Stimulated activated CD8-positive, alpha-beta memory T cell treated with anti-CD3 and anti-CD28 coated beads, Interleukin-2, amount 100 ng/mL, for 48 hours (primary cell): ENCODE data around the gene RRAS2.
"Not testable (repeated sequence)": the region's sequence is repeated elsewhere in the genome, so short reads cannot be mapped to it uniquely, and the experiment has no call there.

Experiments used
- DNase-seq, 2 donors: peaks; one replicate each; pipeline ENCODE4 v3.0.0-alpha.2; 2020; ENCODE audit warnings: low read depth in 2 of 2

RRAS2 gene

DNA sequence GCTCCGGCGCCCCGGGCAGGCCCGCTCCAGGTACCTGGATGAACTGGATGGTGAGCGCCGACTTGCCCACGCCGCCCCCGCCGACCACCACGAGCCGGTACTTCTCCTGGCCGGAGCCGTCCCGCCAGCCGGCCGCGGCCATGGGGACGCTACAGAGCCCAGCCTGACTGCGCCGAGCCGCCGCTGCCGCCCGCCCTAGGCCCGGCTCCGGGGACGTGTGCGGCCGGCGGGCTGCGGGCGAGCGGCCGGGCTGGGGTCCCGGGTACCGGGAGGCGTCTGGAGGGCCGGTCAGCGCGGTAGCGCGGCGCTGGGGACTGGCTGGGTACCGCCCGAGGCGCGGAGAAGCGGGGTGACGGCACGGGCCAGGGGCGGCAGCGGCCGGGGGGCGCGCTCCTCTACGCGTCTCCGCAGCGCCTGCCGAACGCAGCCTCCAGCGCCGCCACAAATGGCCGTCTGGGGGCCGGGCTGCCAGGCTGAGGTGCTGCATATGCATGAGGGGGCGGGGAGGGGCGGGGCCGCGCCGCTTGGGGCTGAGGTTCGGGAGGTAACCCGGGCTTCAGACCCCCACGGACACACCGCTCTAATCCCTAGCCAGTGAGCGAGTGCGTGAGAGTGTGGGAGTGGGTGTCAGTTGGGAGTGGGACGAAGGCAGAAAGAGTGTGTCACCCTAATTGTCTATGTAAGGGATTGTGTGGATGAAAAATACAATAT, at the start of gene RRAS2:
Gene RRAS2 (minus strand): TSS at position 455 of the 711 bp plus-strand sequence. CDS start 313 bp downstream, at position 142.
- DNase-seq = peak; percentile 71 to 75

DNA sequence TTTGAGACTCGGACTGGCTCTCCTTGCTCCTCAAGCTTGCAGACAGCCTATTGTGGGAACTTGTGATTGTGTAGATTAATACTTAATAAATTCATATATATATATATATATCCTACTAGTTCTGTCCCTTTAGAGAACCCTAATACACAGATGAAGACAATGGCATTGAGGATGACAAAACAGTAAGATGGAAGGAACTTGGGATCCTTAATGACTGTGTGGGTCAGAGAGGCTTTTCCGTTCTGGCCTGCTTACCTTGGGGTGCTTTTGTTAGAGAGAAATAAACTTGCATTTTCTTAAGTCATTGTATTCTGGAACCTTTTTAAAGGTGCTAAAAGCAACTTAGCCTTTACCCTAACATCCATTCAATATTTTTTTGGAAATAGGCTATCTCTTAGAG, 49.6 kb upstream of the RRAS2 start:
- no peak for DNase-seq

DNA sequence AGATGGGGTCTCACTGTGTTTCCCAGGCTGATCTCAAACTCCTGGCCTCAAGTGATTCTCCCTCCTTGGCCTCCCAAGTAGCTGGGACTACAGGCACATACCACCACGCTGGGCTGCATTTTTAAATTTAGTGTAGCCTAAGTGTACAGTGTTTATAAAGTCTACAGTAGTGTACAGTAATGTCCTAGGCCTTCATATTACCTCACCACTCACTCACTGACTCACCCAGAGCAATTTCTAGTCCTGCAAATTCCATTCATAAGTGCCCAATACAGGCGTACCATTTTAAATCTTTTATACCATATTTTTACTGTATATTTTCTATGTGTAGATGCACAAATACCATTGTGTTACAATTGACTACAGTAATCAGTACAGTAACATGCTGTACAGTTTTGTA, 47.1 kb upstream of the RRAS2 start:
- DNase-seq = not testable (repeated sequence)

DNA sequence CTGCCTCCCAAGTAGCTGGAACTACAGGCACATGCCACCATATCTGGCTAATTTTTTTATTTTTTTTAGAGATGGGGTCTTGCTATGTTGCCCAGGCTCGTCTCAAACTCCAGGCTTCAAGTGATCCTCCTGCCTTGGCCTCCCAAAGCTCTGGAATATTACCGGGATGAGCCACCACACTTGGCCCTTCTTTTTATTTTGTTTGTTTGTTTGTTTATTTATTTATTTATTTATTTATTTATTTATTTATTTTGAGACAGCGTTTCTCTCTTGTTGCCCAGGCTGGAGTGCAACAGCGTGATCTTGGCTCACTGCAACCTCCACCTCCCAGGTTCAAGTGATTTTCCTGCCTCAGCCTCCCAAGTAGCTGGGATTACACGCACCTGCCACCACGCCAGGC, 44.5 kb upstream of the RRAS2 start:
- DNase-seq = not testable (repeated sequence)

DNA sequence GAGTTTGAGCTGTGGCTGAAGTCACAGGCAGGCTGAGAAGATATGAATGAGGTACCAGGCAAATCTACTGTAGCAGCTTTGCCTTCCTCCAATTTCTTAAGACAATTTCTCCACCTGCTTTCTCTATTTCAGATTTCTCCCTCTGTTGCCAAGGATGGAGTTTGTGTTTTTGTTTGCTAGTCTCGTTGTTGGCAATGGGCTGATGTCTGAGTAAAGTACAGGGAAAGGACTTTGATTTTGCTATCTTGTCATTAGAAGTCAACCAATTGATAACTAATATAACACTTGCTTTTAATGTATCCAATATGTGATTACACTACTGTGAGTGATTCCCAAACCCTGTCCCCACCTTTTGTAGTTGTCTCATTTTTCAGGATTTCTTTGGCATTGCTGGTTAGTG, 40.1 kb upstream of the RRAS2 start:
- no peak for DNase-seq

DNA sequence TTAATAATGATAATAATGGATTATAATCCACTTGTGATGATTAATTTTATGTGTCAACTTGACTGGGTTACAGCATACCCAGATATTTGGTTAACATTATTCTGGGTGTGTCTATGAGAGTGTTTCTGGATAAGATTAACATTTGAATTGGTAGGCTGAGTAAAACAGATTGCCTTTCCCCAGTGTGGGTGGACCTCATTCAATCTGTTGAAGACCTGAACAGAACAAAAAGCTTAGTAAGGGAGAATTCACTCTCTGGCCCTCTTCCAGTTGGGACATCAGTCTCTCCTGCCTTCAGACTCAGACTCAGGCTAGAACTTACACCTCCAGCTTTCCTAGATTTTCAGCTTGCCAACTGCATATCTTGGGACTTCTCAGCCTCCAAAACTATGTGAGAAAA, 37.3 kb upstream of the RRAS2 start:
- DNase-seq = no peak

DNA sequence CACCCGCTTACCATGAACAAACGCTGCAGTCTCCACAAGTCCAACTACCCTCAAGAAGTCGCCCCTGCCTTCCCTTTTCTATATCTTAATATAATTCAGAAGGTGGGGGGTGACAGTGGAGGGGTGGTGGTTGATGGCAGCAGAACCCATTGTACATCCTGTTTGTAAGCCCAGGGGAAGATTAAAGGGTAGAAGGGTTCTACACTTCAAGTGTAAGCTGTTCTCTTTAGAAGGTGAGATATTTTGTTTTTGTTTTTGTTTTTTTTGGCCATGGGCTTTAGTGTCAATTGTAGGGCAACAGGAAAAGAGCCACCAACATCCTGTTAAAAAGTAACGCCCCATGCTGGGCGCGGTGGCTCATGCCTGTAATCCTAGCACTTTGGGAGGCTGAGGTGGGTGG, 34.9 kb upstream of the RRAS2 start:
- DNase-seq = no peak

DNA sequence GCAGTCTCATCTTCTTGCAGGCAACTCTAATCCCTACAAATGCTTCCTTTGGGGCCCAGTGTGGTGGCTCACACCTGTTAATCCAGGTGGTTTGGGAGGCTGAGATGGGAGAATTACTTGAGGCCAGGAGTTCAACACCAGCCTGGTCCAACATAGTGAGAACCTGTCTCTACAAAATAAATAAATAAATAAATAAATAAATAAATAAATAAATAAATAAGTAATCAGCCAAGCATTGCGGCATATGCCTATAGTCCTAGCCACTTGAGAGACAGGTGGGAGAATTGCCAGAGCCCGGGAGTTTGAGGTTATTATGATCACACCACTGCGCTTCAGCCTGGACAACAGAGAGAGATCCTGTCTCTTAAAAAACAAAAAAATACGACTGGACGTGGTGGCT, 34.1 kb upstream of the RRAS2 start:
- DNase-seq = no peak

DNA sequence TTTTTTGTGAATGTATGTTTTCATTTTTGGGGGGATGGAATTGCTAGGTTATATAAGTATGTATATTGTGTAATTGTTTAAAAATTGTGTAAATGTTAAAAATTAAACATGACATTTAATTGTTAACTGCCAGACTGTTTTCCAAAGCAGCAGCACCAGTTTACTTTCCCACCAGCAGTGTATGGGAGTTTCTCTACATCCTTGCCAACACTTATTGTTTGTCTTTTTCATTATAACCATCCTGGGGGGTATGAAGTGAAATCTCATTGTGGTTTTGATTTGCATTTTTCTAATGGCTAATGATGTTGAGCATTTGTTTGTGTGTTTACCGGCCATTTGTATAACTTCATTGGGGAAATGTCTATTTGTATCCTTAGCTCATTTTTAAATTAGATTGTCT, 31.7 kb upstream of the RRAS2 start:
- DNase-seq = no peak

DNA sequence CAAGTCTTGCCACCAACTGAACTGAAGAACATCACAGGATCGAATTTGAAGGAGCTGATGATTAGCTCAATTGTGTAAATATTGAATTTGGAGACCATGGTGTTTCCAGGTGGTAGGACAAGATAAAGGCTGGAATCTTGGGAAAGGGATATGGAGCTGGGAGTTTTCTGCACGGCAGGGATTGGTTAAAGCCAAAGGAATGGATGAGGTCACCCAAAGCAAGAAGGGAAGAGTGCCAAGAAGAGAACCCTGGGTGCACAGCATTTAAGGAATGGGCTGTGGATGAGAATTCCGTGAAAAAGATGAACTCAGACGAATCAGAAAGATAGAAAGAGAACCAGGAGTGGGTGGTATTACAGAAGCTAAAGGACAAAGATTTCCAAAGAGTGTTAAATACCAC, 29.4 kb upstream of the RRAS2 start:
- DNase-seq = no peak

DNA sequence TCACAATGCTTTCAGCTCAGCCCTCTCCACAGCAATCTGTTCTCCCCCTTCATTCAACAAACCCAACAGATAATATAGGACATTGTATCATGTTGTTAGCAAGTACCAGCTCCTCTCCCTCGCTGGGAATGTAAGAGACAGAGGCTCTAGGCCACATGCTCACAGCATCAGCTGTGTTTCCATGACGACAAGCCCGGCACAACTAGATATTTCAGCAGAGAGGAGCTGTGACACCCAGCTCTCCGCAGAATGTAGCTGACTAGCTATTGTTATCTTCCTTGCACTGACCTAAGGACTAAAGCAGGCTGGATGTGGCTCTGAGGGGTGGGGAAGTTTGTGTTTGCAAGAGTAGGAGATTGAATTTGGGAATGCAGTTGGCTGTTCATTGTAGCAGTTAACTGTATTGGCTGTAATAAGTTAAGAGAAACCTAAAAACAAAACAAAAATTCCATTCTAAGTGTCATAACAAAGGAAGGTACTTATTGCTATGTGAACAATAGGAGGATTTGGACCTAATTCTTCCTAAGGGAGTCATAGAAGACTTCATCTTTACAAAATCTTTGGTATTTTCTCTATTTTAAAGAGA, 28.0 kb upstream of the RRAS2 start:
- DNase-seq = no peak

DNA sequence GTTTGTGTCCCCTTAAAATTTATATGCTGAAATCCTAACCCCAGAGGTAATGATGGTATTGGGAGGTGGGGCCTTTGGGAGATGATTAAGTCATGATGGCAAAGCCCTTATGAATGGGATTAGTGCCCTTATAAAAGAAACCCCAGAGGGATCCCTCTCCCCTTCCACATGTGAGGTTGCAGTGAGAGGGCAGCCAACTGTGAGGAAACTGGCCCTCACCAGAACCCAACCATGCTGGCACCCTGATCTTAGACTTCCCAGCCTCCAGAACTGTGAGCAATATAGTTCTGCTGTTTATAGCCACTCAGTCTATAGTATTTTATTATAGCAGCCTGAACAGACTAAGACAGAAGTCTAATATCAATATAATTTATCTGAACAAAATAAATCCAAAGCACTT, 27.1 kb upstream of the RRAS2 start:
- no peak for DNase-seq

DNA sequence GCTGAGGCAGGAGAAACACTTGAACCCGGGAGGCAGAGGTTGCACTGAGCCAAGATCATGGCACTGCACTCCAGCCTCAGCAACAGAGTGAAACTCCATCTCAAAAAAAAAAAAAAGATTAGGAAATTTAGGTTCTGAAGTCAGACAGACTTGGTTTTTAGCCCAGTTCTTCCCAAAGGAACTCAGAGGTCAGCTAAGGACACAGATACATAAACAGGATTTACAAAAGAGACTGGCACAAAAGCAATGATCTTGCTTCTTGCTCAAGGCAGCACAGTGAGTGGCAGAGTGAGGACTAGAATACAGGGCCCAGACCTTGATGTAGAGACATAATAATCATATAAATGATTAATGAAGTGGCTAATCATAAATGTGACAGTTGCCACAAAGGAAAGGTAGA, 25.4 kb upstream of the RRAS2 start:
- DNase-seq = no peak

DNA sequence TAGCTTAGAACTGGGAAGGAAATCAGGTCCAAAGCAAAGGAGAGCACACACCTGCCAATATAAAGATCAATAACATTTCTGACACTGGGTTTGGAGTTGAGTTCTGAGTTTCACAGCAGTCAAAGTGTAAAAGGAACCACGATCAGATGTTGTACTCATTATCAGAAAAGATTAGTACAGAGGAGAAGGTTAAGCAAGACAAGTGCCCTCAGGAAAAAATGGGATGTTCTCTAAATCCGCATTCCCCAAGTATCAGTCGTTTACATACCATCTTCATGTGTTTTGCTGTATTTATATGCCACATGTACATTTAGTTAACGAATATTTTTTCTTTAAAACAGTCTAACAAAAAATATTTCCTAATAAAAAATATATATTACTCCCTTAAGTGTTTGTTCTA, 23.0 kb upstream of the RRAS2 start:
- DNase-seq = no peak

DNA sequence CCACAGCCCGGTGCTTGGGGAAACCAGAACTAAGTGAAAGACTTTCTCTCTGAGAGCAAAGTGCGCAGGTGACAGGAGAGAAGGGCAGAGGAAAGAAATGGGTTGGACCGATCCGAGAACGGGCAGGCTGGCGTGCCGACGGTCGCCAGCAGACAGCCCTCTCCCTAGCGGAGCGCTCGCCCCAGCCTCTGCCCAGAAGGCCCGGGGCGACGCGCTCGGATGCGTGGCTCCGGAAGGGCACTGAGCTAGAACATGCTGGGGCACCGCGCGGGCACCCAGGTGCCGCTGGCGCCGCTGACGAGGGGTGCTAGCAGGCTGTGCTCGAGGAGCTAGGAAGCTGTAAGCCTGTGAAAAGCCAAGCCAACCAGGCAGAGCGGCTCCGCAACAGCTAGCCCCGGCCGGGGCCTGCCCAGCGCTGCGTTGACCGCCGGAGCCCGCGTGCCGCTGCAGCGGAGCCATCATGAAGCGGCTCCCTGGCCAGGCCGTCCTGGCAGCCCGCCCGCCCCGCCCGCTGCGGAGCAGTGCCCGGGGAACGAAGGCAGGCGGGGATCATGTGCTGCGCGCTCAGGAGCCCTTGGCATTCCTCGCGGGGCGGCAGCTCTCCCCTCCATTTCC, 22.1 kb upstream of the RRAS2 start:
- peak; percentile 16 to 31 for DNase-seq

DNA sequence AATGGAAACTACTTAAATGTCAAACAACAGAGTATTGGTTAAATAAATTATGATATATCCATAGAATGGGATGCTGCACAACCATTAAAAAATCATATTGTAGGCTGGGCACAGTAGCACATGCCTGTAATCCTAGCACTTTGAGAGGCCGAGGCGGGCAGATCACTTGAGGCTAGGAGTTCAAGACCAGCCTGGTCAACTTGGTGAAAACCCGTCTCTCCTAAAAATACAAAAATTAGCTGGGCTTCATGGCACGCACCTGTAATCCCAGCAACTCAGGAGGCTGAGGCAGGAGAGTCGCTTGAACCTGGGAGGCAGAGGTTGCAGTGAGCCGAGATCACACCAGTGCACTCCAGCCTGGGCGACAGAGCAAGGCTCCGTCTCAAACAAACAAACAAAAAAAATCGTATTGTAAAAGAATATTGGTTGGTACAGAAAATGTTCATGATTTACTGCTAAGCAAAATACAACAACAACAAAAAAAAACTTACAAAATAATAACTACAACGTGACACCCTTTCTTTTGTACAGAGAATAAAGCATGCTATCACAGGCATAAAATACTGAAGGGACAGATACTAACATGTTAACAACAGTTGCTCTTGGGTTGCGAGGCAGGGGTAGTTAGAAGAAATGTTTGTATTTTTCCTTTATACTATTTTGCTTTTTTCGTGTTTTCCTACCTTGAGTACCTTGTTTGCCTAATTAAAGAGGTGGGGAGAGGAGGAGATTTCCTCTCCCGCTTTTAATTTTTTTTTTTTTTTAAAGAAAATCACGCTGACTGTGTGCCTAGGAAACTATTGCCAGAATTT, 21.3 kb upstream of the RRAS2 start:
- DNase-seq = no peak

DNA sequence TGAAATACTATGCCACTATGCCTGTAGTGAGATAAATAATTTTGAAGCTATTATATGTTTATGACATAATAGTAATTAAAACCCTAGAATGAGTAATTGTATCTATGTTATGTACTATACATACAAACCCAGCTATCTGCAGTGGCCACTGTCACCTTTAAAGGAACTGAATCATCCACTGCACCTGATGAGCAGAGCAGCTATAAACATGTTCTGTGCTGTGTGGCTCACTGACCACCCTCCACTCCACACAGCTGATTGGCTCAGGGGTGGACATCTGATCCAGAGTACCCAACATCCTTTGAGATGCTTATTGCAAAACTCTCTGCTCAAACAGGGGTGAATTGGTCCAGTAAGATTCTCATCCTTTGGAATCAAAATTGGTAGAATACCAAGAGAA, 19.2 kb upstream of the RRAS2 start:
- no peak for DNase-seq

DNA sequence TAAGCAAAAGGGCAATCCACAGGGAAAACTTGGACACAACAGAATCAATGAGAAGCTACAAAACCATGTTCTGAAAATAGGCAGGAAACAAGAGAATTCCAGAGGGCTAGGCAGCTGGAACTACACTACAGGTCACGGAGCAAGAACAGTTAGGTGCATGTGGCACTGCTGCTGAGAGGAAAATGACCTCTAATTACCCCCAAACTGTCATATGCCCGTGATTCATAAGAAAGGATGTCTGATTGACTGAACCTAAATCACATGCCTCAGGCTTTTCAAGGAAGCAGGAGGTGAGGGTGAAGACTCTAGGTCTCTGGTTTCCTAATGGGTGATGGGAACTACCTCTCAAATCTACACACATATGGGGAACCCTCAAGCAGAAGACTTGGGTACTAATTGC, 17.9 kb upstream of the RRAS2 start:
- DNase-seq = no peak

DNA sequence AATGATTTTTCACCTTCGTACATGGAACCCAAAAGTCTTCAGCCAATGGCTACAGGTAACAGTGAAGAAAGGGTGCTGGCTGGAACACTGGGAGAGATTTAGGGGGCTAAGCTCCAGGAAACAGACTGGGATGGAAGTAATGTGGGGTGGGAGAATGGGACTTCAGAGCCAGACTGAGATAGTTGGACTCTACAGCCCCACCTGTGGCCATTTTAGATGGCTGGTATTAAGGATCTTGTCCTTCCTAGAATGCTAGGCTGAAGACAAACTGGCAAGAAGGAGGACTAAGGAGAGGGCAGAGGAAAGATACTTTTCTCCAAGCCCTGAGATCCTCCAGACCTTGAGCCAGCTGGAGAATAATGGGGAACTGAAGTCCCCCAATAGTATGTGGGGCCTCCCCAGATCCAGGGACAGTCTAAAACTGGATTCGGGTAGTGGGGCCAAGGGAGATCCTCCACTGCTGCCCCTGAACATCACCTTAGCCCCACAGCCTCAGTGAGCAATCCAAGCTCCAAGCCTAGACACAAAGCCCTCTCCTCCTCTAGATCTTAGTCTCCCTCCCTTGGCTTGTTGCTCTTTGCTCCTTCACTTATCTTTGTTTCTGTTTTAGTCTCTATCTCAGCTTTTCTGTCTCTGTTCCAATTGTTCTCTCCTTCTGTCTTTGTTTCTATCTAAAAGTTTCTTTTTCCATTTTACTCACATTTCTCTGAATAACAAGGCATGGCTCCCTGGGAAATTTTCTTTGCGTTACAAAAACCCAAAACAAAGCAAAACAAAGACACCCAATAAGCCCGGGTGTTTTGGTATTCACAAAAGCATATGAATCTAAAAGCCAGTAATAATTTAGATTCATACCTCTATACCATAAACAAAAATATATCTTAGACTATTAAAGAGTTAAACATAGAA, 16.2 kb upstream of the RRAS2 start:
- DNase-seq = no peak

DNA sequence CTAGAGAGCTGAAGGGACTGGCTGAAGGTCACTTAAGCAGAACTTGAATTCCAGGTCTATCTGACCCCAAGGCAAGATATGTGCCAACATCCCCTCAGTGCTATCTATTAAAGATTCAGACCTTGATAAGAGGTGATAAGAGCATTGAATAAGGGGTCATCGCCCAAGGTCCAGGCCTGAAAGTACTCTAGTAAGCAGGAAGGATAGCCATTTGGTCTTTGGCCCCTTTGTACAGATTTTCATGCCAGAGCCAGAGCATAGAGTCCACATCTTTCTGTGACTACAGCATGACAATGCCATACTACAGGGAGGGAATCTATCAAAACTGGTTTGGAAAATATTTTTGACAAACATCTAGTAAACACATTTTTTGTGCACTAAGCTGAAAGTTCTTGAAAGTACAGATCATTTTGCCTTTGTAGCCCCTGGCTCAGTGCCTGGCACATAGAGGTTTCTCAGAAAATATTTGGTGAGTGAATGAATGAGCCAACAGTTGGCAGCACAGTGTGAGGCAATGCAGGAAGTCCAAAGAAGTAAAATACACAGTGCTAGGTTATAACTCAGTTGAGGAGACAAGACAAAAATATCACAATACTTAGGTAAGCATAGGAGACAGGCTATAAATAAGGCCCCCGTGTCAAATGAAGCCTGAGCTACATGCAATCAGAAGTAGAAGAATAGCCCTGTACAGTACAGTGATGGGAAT, 15.1 kb upstream of the RRAS2 start:
- no peak for DNase-seq

DNA sequence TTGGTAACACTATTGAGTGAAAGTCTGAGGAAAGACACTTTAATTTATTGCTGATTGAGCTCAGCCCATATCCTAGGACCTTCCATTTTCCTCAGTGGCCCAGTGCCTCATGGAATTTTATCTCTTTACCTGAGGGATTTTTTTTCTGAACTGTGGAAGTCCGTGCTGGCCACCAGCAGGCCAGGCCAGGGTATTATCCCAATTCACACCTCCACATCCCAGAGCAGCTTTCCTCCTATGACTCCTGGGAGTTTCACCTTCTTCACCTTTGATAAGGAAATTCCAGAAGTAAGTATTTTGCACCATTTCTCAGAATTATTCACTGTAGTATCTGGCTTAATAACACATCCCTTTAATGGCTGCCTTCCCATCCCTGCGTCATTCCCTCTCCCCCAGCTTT, 13.0 kb upstream of the RRAS2 start:
- DNase-seq = no peak
